ENCODE results near the gene PRPF19. TPM values are rescaled to one million over a fixed set of nuclear protein-coding genes. Genes with fewer than 3 reads are reported as not detected.

PRPF19 gene
- total RNA-seq, 2 experiments from 2014 or later = 120 to 153 TPM

DNA sequence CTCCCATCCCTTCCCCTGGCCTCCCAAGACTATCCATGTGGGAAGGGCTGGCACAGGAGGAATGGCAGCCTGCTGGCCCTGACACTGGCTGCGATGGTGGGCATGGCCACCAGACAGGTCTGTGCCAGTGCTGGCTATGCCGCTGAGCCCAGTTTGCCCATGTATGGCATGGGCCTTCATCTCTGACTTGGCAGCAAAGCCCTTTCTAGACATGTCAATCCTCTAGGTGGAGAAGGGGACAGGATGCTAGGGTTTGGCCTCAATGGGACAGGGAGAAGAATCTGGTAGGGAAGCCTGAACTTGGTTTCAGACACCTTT is 30.3 kb downstream of the PRPF19 start:
- Histone ChIP-seq H3K4me2 (ENCODE audit: low read length) (no peak overlapping the region), H3K27ac (ENCODE audit: low read depth, low read length, poor library complexity, severe bottlenecking) (no peak overlapping the region), H3K4me3 (ENCODE audit: low read depth, low read length, poor library complexity, severe bottlenecking) (no peak overlapping the region), H3K9me3 (ENCODE audit: low read length) (no peaks in the 10 kb centered on the region), H3K4me1 (ENCODE audit: insufficient read depth, low read length, poor library complexity, severe bottlenecking) (no peaks in the 10 kb centered on the region), H3K9me2 (ENCODE audit: insufficient read depth, low read length) (no peaks in the 10 kb centered on the region), H2AFZ (ENCODE audit: low read length) (no peak overlapping the region), H3K79me2 (ENCODE audit: insufficient read depth, low read depth, low read length) (no peaks in the 10 kb centered on the region), H3K36me3 (ENCODE audit: insufficient read depth, low read length) (peaks cover 33% of the 10 kb centered on the region), H4K20me1 (ENCODE audit: insufficient read depth, low read length) (no peaks in the 10 kb centered on the region)
- intact Hi-C loops (cut with micrococcal nuclease; ENCODE audit: unreplicated experiment) = no loop called here
- BruUV-seq (replicated peaks) = no TSS peak
- ChIA-PET POLR2A (interaction anchor here (0.8 to 2.3 kb wide), 2 partner anchors 10 to 12 kb away, joined by 3 to 7 read pairs; no protein-coding TSS in a partner anchor), CTCF (ENCODE audit: unreplicated experiment) (no interaction called here)
- TF ChIP-seq, protein P1, sequence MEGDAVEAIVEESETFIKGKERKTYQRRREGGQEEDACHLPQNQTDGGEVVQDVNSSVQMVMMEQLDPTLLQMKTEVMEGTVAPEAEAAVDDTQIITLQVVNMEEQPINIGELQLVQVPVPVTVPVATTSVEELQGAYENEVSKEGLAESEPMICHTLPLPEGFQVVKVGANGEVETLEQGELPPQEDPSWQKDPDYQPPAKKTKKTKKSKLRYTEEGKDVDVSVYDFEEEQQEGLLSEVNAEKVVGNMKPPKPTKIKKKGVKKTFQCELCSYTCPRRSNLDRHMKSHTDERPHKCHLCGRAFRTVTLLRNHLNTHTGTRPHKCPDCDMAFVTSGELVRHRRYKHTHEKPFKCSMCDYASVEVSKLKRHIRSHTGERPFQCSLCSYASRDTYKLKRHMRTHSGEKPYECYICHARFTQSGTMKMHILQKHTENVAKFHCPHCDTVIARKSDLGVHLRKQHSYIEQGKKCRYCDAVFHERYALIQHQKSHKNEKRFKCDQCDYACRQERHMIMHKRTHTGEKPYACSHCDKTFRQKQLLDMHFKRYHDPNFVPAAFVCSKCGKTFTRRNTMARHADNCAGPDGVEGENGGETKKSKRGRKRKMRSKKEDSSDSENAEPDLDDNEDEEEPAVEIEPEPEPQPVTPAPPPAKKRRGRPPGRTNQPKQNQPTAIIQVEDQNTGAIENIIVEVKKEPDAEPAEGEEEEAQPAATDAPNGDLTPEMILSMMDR (conservative IDR thresholded peaks at IDR 0.05; ENCODE audit: low read length) = no peak
- no peak for TF ChIP-seq EZH2phosphoT487 (IDR thresholded peaks at IDR 0.05; ENCODE audit: borderline replicate concordance, low read depth, low read length)
- no peak for DNase-seq (ENCODE audit: low spot score)

DNA sequence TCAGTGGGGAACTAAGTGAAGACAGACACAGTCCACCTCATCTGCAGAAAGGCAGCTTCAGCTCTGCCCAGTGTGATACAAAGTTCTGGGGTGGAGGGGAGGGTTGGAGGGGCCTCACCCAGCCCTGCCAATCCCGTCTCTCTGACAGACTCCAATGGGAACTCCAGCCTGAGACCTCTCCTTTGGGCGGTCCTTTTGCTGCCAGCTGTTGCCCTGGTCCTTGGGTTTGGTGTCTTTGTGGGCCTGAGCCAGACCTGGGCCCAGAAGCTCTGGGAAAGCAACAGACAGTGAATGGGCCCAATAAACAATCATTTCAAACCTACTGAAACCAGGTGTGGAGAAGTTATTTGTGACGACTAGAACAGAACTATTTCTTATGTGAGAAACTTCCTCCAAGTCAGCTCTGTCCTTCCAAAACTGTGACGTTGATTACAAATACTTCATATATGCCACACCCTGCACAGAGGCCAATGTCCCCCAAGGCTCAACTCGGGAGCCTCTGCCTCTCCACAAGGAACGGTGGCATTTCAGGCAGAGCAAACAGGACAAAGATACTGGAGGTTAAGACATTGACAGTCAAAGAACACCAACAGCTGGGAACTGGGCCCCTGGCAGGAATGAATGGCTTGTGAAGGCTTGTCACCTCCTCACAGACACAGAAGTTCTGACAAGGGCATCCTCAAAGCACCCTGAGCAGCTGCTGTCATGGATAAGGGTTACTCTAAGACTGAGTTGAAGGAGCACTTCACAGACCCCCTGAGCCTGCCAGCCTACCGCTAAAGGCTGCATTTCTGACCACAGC is 30.8 kb downstream of the PRPF19 start:
- Histone ChIP-seq H3K36me3 (ENCODE audit: insufficient read depth, low read length) (peaks cover 28% of the 10 kb centered on the region), H3K9me3 (ENCODE audit: low read length) (no peaks in the 10 kb centered on the region), H3K27ac (ENCODE audit: low read depth, low read length, poor library complexity, severe bottlenecking) (no peak overlapping the region), H3K4me2 (ENCODE audit: low read length) (no peak overlapping the region), H4K20me1 (ENCODE audit: insufficient read depth, low read length) (no peaks in the 10 kb centered on the region), H3K4me1 (ENCODE audit: insufficient read depth, low read length, poor library complexity, severe bottlenecking) (no peaks in the 10 kb centered on the region), H3K79me2 (ENCODE audit: insufficient read depth, low read depth, low read length) (no peaks in the 10 kb centered on the region), H3K4me3 (ENCODE audit: low read depth, low read length, poor library complexity, severe bottlenecking) (no peak overlapping the region), H3K9me2 (ENCODE audit: insufficient read depth, low read length) (no peaks in the 10 kb centered on the region), H2AFZ (ENCODE audit: low read length) (no peak overlapping the region)
- no peak for DNase-seq (ENCODE audit: low spot score)
- no peak for TF ChIP-seq EZH2phosphoT487 (IDR thresholded peaks at IDR 0.05; ENCODE audit: borderline replicate concordance, low read depth, low read length)
- TF ChIP-seq, protein P1 (conservative IDR thresholded peaks at IDR 0.05; ENCODE audit: low read length) = no peak
- ChIA-PET CTCF (ENCODE audit: unreplicated experiment) (no interaction called here), POLR2A (interaction anchor here (0.8 to 2.3 kb wide), 2 partner anchors 10 to 12 kb away, joined by 3 to 7 read pairs; no protein-coding TSS in a partner anchor)
- intact Hi-C loops (cut with micrococcal nuclease; ENCODE audit: unreplicated experiment) = no loop called here
- BruUV-seq (replicated peaks) = no TSS peak

Data from OCI-LY7 (cell line).